SHP77 (cell line): Measurements from ENCODE around the gene MTA3.
"Not testable (repeated sequence)": the region's sequence is repeated elsewhere in the genome, so short reads cannot be mapped to it uniquely, and the experiment has no call there.

Source experiments
- DNase-seq, 2 experiments: peaks; one replicate each; lab custom pipeline; 2025; lab: John Stamatoyannopoulos, UW

MTA3 gene

GRCh38 chr2:42613281-42614064 is 45.0 kb downstream of the MTA3 start:
- DNase-seq = no peak

GRCh38 chr2:42614838-42615237 is 46.4 kb downstream of the MTA3 start:
- no peak for DNase-seq

GRCh38 chr2:42618116-42618515 is 49.7 kb downstream of the MTA3 start:
- no peak for DNase-seq

- no peak for DNase-seq
These were observed 50.5 kb downstream of the MTA3 start for GRCh38 chr2:42618972-42619371.

- not testable (repeated sequence) for DNase-seq
These were observed 53.2 kb downstream of the MTA3 start for GRCh38 chr2:42621626-42622025.

GRCh38 chr2:42622943-42623676 is 54.7 kb downstream of the MTA3 start:
- no peak for DNase-seq

- no peak for DNase-seq
These were observed 55.6 kb downstream of the MTA3 start for GRCh38 chr2:42624047-42624446.

- not testable (repeated sequence) for DNase-seq
These were observed 59.6 kb downstream of the MTA3 start for GRCh38 chr2:42628024-42628423.

GRCh38 chr2:42636934-42637333 is 68.5 kb downstream of the MTA3 start:
- DNase-seq = no peak

- DNase-seq = no peak
These were observed 69.8 kb downstream of the MTA3 start for GRCh38 chr2:42638080-42638784.

GRCh38 chr2:42639340-42640077 is 71.1 kb downstream of the MTA3 start:
- DNase-seq = no peak

- DNase-seq = no peak
These were observed 71.8 kb downstream of the MTA3 start for GRCh38 chr2:42640261-42640660.

GRCh38 chr2:42642371-42642770 is 73.9 kb downstream of the MTA3 start:
- not testable (repeated sequence) for DNase-seq

- no peak for DNase-seq
These were observed 77.1 kb downstream of the MTA3 start for GRCh38 chr2:42645551-42645950.

- DNase-seq = no peak
These were observed 80.4 kb downstream of the MTA3 start for GRCh38 chr2:42648796-42649195.

- DNase-seq = no peak
These were observed 82.6 kb downstream of the MTA3 start for GRCh38 chr2:42651057-42651456.

GRCh38 chr2:42652086-42652485 is 83.7 kb downstream of the MTA3 start:
- DNase-seq = no peak

GRCh38 chr2:42653039-42653438 is 84.6 kb downstream of the MTA3 start:
- DNase-seq = no peak

GRCh38 chr2:42653908-42654445 is 85.5 kb downstream of the MTA3 start:
- no peak for DNase-seq

GRCh38 chr2:42658306-42658705 is 89.9 kb downstream of the MTA3 start:
- DNase-seq = no peak

- DNase-seq = no peak
These were observed 91.2 kb downstream of the MTA3 start for GRCh38 chr2:42659609-42660008.
